ENCODE results near the gene FBXO34.

FBXO34 gene

GRCh38 chr14:55270832-55271571 is at the start of gene FBXO34:
TSS of gene FBXO34 (plus strand) at chr14:55271421. CDS start at chr14:55350391, 78,970 bp downstream.
- peak; percentile 97 for DNase-seq

GRCh38 chr14:55221968-55222367 is 49.3 kb upstream of the FBXO34 start:
- DNase-seq: no peak

DNA sequence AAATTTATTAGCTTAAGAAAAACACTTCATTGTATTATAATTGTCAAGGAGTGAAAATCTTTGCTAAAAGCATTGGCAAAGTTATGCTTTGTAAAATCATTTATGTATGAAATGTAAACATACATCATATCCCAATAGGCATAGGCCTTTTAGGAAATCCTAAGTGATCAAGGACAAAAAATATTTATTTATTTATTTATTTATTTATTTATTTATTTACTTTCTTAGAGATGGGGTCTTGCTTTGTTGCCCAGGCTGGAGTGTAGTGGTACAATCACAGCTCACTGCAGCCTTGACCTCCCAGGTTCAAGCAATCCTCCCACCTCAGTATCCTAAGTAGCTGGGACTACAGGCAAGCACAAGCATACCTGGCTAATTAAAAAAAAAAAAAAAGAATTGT is 47.9 kb upstream of the FBXO34 start:
- DNase-seq: no peak

DNA sequence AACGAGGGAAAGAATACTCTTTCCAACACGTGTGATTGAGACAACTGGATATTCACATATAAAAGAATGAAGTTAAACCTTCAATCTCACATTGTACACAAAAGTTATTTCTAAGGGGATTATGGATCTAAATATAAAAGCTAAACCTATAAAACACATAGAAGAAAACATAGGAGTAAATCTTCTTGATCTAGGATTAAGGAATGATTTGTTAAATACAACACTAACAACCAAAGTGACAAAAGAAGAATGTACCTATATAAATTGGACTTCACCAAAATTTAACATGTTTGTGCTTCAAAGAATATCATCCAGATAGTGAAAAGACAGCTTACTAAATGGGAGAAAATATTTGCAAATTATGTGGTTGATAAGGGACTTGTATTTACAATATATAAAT is 43.0 kb upstream of the FBXO34 start:
- no peak for DNase-seq

DNA sequence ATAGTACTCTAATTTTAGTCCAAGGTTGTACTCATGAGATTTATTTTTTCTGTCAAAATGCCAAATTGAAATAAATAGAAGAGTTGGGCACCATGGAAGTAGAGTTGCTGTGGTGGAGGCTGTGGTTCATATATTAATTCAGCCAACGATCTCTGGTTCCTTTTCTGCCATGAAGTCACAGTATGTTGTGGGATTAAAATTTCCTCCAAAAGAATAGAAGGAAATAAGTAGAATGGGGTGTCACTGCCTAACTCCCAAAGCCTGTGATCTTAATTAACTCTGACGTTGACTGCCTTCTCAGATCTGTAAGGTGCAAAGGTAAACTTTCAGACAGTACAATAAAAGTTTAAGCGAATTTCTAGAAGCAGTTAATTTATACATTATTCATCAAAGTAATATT is 37.6 kb upstream of the FBXO34 start:
- DNase-seq: no peak

GRCh38 chr14:55238019-55238680 is 33.1 kb upstream of the FBXO34 start:
- no peak for DNase-seq

DNA sequence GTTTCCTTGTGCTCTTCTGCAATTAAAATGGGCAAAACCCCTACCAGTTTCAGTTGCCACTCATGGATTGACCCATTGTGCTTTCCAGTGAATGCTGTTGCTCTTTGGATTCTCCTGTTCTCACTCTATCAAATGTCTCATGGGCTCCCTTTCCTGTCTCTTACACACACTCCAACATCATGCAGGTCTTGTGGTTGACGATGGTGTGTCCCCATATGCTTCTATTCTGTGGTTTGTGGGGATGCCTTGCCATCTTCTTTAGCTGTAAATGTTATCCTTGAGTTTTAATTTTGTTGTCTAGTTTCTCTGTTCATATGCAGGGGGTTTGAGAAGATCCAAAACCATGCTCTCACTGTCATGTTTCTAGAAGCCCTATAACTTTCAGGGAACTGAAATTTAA is 31.9 kb upstream of the FBXO34 start:
- DNase-seq: no peak

DNA sequence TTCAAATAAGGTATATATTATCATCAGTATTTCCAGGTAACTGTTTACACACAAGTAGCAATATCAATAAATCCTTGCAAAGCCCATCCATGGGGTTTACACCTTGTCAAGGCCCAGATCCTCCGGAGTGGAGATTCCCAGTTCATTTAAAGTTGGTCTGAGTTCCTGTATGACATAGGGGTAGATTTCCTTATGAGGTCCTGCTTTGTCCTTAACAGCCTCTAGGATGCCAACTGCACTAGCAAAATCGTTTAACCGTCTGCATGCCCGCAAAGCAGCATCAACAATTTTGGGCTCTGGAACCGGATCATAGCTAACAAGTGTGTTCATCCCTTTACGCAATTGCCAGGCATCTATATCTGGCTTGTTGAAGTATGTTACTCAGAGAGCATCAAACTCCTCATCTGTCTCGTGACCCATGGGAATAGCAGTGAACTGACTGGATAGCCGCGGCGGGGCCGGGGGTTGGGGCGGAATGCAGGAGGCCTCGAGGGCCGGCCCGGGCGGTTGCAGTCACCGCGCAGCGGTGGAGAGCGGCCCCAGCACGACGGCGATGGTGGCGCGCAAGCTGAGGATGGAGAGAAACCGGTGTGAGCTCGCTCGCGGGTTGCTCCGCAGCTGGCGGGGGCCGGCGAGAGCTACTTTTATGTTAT is 30.6 kb upstream of the FBXO34 start:
- DNase-seq: no peak

DNA sequence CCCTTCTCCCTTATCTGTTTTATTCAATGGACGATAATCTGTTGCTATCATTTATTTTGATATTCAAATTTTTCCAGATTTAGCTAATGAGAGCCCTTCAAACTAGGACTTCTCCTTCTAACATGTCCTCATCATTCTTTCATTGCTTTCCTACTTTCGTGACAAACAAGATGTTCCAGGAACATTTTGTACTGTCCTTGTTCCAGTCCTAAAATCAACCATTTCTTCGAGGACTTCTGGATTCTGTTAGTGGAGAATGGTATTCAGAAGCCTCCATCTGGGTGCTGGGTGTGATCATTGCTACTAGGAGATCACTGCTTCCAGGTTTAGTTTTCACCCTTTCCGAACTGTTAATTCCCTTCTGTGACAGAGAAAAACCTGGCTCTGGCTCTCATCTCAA is 29.5 kb upstream of the FBXO34 start:
- DNase-seq: no peak

DNA sequence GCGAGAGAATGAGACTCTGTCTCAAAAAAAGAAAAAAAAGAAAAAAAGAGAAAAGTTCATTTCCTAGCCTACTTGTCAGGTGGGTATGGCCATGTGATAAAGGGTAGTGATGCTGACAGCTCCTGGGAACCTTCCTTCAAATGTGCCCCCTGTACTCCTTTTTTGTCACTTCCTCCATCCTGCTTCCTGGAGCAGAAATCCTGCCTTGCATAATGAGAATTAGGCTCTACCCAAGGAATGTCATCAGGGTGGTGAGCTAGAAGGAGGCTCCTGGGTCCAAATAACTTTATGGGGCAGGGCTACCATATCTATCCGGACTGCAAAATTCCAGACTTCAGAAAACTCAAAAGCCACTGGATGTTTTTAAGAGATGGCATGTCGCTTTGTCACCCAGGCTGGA is 27.8 kb upstream of the FBXO34 start:
- DNase-seq: no peak

GRCh38 chr14:55243813-55244212 is 27.4 kb upstream of the FBXO34 start:
- DNase-seq: no peak

GRCh38 chr14:55245657-55246268 is 25.5 kb upstream of the FBXO34 start:
- DNase-seq: no peak

DNA sequence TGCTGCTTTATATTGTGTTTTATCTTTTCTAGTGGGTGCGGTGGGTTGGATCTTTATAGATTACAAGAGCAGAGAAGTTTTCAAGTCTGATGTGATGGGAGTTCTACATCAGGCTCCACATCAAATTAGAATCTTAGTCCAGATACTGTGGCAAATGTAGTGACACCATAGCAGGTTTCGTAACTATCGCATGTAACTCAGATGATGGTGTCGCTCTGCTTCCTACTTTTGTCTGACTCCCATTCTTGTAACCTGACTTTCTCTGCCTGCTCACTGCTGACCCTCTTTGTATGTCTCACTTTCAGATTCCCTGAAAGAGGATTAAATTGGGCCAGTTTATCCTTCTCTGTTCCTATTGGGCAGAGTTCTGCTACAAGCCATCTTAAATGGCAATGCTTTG is 22.8 kb upstream of the FBXO34 start:
- DNase-seq: no peak

DNA sequence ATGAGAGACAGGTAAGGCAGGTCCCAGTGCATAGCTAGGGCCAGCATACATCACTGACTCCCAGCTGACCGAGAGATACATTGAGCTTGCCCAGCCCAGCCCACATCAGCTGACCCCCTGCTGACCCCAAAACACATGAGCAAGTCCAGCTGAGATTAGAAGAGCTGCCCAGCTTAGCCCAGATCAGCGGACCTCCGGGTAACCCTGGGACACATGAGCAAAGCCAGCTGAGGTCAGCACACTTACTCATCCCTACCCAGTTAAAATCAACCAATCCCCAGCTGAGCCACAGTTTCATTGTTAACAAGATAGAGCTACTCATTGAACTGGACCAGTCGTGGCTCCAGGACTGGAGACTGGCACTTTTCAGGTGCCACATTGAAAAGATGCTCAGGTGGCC is 21.8 kb upstream of the FBXO34 start:
- no peak for DNase-seq

DNA sequence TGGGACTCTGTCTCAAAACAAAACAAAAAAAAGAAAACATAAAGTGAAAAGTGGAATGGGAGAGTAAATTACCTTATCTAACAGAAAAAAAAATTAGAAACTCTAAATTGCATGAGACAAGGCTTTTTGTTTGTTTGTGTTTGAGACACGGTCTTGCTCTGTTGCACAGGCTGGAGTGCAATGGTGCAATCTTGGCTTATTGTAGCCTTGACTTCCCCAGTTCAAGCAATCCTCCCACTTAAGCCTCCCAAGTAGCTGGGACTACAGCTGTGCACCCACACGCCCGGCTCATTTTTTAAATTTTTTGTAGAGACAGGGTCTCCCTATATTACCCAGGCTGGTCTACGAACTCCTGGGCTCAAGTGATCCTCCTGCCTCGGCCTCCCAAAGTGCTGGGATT is 17.9 kb upstream of the FBXO34 start:
- DNase-seq: no peak

DNA sequence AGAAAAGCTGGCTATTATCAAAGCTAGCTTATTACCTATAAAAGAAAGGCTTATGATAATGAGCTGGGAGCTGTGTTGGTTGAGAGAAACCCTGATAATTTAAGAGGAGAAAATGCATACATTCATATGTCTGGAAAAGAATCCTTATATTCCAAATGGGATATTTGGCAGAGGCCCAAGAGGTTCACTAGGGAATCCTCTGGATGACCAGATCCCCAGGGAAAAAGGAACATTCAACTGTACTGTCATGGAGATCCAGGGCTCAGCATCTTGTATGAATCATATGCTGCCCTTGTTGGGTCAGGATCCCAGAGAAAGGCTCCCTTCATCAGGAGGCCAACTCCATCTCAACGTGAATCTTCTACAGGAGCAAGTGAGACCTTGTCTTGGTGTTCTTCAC is 16.6 kb upstream of the FBXO34 start:
- DNase-seq: no peak

DNA sequence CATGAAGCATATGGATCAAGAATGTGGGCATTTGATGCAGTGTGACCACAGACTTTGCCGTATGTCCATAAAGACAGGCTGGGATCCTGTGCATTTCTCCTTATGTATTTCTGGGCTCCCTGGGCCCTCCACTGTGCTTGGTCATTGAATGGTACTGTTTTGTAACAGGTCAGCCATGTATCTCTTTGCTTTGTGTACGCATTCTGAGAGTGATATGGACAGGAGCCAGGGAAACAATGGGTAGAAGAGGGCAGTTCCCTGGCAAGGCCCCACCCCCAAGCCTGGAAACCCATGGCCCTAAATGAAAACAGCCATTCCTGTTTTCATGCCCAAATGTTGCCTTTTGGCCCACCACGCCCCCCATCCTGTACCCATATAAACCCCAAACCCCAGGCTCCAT is 15.2 kb upstream of the FBXO34 start:
- DNase-seq: no peak

- DNase-seq: no peak
Measured at GRCh38 chr14:55256586-55256985, 14.6 kb upstream of the FBXO34 start.

- peak; percentile 41 for DNase-seq
Measured at GRCh38 chr14:55265197-55265596, 6.0 kb upstream of the FBXO34 start.

- DNase-seq: no peak
Measured at GRCh38 chr14:55267820-55268219, 3.4 kb upstream of the FBXO34 start.

- DNase-seq: peak; percentile 88
Measured at GRCh38 chr14:55271572-55272298, 514 bp downstream of the FBXO34 start.

GRCh38 chr14:55272387-55272786 is 1.2 kb downstream of the FBXO34 start:
- no peak for DNase-seq

DNA sequence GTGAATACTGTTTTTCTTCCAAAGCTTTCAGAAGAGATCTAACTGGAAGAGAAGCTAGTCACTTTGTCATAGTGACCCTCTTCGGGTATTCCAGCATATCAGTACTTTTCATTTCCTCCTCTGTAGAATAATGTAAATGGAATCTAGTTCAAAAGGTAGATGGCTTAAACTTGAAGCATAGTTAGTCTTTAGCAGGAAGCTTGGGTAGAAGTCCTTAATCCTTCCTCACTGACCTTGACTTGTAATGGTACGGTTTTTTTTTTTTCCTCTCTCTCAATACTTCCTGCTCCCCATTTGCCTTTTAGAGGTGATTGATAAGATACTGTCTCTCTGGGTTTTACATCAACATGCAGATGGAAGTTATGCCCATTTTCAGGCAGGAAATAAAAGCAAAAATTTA is 1.7 kb downstream of the FBXO34 start:
- DNase-seq: no peak

Measured in CD4-positive, alpha-beta T cell treated with Interferon gamma for 1 hour (primary cell).